RKO (cell line): ENCODE results near the gene IL7R.
"Not testable (repeated sequence)": the region's sequence is repeated elsewhere in the genome, so short reads cannot be mapped to it uniquely, and the experiment has no call there.

Experiments used
- DNase-seq: peaks from one replicate; pipeline ENCODE4 v3.0.0-alpha.2; 2016; ENCODE audit warnings: low spot score

Gene IL7R

GRCh38 chr5:35876922-35877321 lies 20.2 kb downstream of the IL7R start:
- peak; percentile 5 for DNase-seq

GRCh38 chr5:35877655-35878054 lies 21.0 kb downstream of the IL7R start:
- no peak for DNase-seq

GRCh38 chr5:35878079-35878478 lies 21.4 kb downstream of the IL7R start:
- DNase-seq = no peak

- no peak for DNase-seq
These were observed 22.4 kb downstream of the IL7R start for GRCh38 chr5:35879096-35879495.

GRCh38 chr5:35879649-35880048 lies 23.0 kb downstream of the IL7R start:
- no peak for DNase-seq

GRCh38 chr5:35880156-35880555 lies 23.5 kb downstream of the IL7R start:
- DNase-seq = no peak

- no peak for DNase-seq
These were observed 25.1 kb downstream of the IL7R start for GRCh38 chr5:35881758-35882157.

- DNase-seq = peak; percentile 66
These were observed 27.6 kb downstream of the IL7R start for GRCh38 chr5:35884191-35884769.

GRCh38 chr5:35884773-35885172 lies 28.1 kb downstream of the IL7R start:
- no peak for DNase-seq

GRCh38 chr5:35886381-35886780 lies 29.7 kb downstream of the IL7R start:
- no peak for DNase-seq

GRCh38 chr5:35887321-35888100 lies 30.8 kb downstream of the IL7R start:
- no peak for DNase-seq

- DNase-seq = no peak
These were observed 33.6 kb downstream of the IL7R start for GRCh38 chr5:35890021-35891020.

- not testable (repeated sequence) for DNase-seq
These were observed 36.1 kb downstream of the IL7R start for GRCh38 chr5:35892799-35893198.

GRCh38 chr5:35894131-35894530 lies 37.4 kb downstream of the IL7R start:
- no peak for DNase-seq

- DNase-seq = no peak
These were observed 42.4 kb downstream of the IL7R start for GRCh38 chr5:35898952-35899660.

GRCh38 chr5:35899800-35900199 lies 43.1 kb downstream of the IL7R start:
- no peak for DNase-seq

- DNase-seq = no peak
These were observed 44.4 kb downstream of the IL7R start for GRCh38 chr5:35900972-35901695.

- DNase-seq = no peak
These were observed 45.5 kb downstream of the IL7R start for GRCh38 chr5:35902046-35902672.

- no peak for DNase-seq
These were observed 47.0 kb downstream of the IL7R start for GRCh38 chr5:35903631-35904203.

- no peak for DNase-seq
These were observed 47.9 kb downstream of the IL7R start for GRCh38 chr5:35904443-35905132.
